Measurements from ENCODE around the gene CC2D2B. TPM values are rescaled to one million over a fixed set of nuclear protein-coding genes. Genes with fewer than 3 reads are reported as not detected.
"Not testable (repeated sequence)": the region's sequence is repeated elsewhere in the genome, so short reads cannot be mapped to it uniquely, and the experiment has no call there.

CC2D2B gene
- total and polyA plus RNA-seq, 2 of the 8 experiments (the other 6 are each of a cell fraction or from before 2014, with no cell fraction given), result 0.09 to 0.71 TPM

GRCh38 chr10:95874783-95875182 lies 33.0 kb upstream of the CC2D2B start:
- peaks cover 0 to 28% (median 4%) of the 10 kb centered on the region in 4 experiments; a peak in 6 of 8 replicates for H3K36me3 ChIP-seq (ENCODE audit: control insufficient read depth in 2 of 4, insufficient read depth in 4 of 4, low read length in 3 of 4)
- H3K27me3 ChIP-seq (replicated peaks in 1 of 4; ENCODE audit: control insufficient read depth in 3 of 4, extremely low read depth in 1 of 4, insufficient read depth in 3 of 4, low read length in 3 of 4); H2BK15ac ChIP-seq (ENCODE audit: low read length); H4K8ac ChIP-seq (ENCODE audit: extremely low read depth, insufficient read depth, low read length); H4K91ac ChIP-seq (replicated peaks; ENCODE audit: insufficient read length, low read length); H3K4me1 ChIP-seq (replicated peaks in 1 of 4; ENCODE audit: control insufficient read depth in 3 of 4, insufficient read depth in 4 of 4, low read length in 3 of 4); H3K4me3 ChIP-seq (ENCODE audit: extremely low read depth in 1 of 4, insufficient read depth in 2 of 4, low read depth in 3 of 4, low read length in 4 of 4); H3K27ac ChIP-seq (ENCODE audit: low read depth, low read length); H3K14ac ChIP-seq (ENCODE audit: insufficient read length); H4K20me1 ChIP-seq (replicated peaks in 1 of 2; ENCODE audit: control insufficient read depth in 1 of 2, insufficient read depth in 2 of 2, low read length in 2 of 2); H3K56ac ChIP-seq (replicated peaks; ENCODE audit: insufficient read length, low read depth, low read length); FAIRE-seq; H2BK5ac ChIP-seq (ENCODE audit: low read depth, low read length); H3K23ac ChIP-seq (ENCODE audit: insufficient read length); H3K79me1 ChIP-seq (ENCODE audit: low read depth, low read length); H3K23me2 ChIP-seq (ENCODE audit: low read depth, low read length); H2AFZ ChIP-seq (ENCODE audit: low read length); H2BK20ac ChIP-seq (ENCODE audit: low read length); H2AK5ac ChIP-seq (ENCODE audit: low read depth, low read length); H2BK120ac ChIP-seq (replicated peaks; ENCODE audit: low read depth, low read length); POLR2A ChIA-PET (ENCODE audit: partially characterized antibody); H3K4ac ChIP-seq (replicated peaks; ENCODE audit: insufficient read length, low read depth, low read length); H3K9ac ChIP-seq (replicated peaks in 1 of 4; ENCODE audit: extremely low read depth in 1 of 4, low read depth in 3 of 4, low read length in 3 of 4); H4K5ac ChIP-seq (ENCODE audit: insufficient read length, low read depth, low read length); H3K4me2 ChIP-seq (ENCODE audit: insufficient read depth in 1 of 2, low read depth in 2 of 2, low read length in 2 of 2); H3K79me2 ChIP-seq (ENCODE audit: control insufficient read depth in 1 of 2, insufficient read depth in 2 of 2, low read length in 2 of 2); H3K18ac ChIP-seq (ENCODE audit: extremely low read depth, low read length); DNase-seq (ENCODE audit: low read depth in 1 of 2, low spot score in 2 of 2); H2BK12ac ChIP-seq (ENCODE audit: low read depth, low read length): not testable (repeated sequence)
- H3K9me3 ChIP-seq (ENCODE audit: insufficient read depth in 2 of 2, low read depth in 1 of 2, low read length in 1 of 2), result peaks cover 8 to 15% of the 10 kb centered on the region in 2 experiments
- CTCF ChIA-PET (ENCODE audit: partially characterized antibody), result interaction anchor here (2.2 kb wide), 1 partner anchor 10 kb away, joined by 5 read pairs; no protein-coding TSS in a partner anchor

Measured in H1 (cell line).